HG02938 (cell line): ENCODE measurements around the gene APOC4.

Experiments
- ATAC-seq: cut with Tn5 transposase; IDR thresholded peaks from one replicate; pipeline ENCODE4 v1.9.1; 2021; ENCODE audit warnings: mild to moderate bottlenecking, moderate library complexity; ENCODE audit not compliant: unreplicated experiment

APOC4 gene

GRCh38 chr19:44992336-44993163, 50.5 kb downstream of the APOC4 start:
- ATAC-seq: no peak

- ATAC-seq: no peak
Measured at GRCh38 chr19:44993526-44993925, 51.5 kb downstream of the APOC4 start.

- no peak for ATAC-seq
Measured at GRCh38 chr19:44993926-44994537, 52.0 kb downstream of the APOC4 start.
